ENCODE results near the gene ZNF236. TPM values are rescaled to one million over a fixed set of nuclear protein-coding genes. Genes with fewer than 3 reads are reported as not detected.

The ZNF236 gene
- total RNA-seq, 1 donor from 2014 or later = 13.3 TPM

DNA sequence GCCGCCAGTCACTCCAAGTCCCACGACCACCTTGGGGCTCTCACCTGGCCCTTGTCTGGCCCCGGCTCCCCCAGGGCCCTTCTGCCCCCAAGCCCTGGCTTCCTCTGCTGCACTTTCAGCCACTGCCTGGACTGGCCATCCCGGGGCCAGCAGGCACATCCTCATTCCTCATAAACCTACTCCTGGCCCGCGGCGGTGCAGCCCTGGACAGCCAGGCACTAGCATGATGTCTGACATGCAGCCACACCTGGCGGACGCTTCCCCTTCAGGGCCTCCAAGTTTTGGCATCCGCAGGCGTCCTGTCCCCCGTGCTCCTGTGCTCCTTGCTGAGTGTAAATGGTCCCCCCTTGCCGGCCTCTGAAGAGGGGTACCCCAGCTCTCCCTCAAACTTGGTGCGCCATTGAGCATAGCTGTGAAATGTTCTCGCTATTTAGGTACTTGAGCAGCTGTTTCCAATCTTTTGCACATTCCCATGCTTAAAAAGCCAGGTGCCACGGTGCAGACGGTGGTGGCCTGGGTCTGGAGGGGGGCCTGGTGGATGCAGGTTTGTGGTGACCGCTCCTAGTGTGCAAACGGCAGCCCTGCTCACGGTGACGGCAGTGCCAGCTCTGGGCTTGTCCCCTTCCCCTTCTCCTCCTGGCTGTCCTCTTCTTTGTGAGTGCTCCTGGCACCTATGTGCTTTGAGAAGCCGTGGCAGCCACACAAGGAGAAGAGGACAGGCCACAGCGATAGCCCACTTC, 186.4 kb downstream of the ZNF236 start:
- Mint-ChIP-seq H3K27me3 (ENCODE audit: low read depth, unreplicated experiment) (peaks cover 10% of the 10 kb centered on the region), H3K4me3 (ENCODE audit: unreplicated experiment) (no peak overlapping the region), H3K9me3 (ENCODE audit: unreplicated experiment) (no peaks in the 10 kb centered on the region), H3K4me1 (ENCODE audit: low read depth, unreplicated experiment) (peaks cover 8% of the 10 kb centered on the region), H3K36me3 (ENCODE audit: low read depth, unreplicated experiment) (no peaks in the 10 kb centered on the region), H3K27ac (ENCODE audit: unreplicated experiment) (no peak overlapping the region)
- Histone ChIP-seq H3K4me1 (ENCODE audit: insufficient read depth, low read length) (no peaks in the 10 kb centered on the region), H3K79me2 (ENCODE audit: insufficient read depth, low read length) (no peaks in the 10 kb centered on the region), H3K9ac (ENCODE audit: low read length) (no peak overlapping the region), H3K27me3 (ENCODE audit: insufficient read depth, low read length) (no peaks in the 10 kb centered on the region), H3K4me3 (ENCODE audit: insufficient read depth, low read depth, low read length) (no peak overlapping the region), H4K20me1 (ENCODE audit: insufficient read depth, low read length) (no peaks in the 10 kb centered on the region), H3K36me3 (ENCODE audit: insufficient read depth, low read length) (no peaks in the 10 kb centered on the region), H3K4me2 (ENCODE audit: low read length) (no peak overlapping the region), H3K27ac (ENCODE audit: low read depth, low read length) (no peak overlapping the region), H3K9me3 (ENCODE audit: insufficient read depth, low read depth, low read length) (no peaks in the 10 kb centered on the region), H2AFZ (ENCODE audit: low read depth, low read length) (no peak overlapping the region)
- FAIRE-seq (no peak), DNase-seq (ENCODE audit: low read depth) (no peak)
- TF ChIP-seq, protein P1, sequence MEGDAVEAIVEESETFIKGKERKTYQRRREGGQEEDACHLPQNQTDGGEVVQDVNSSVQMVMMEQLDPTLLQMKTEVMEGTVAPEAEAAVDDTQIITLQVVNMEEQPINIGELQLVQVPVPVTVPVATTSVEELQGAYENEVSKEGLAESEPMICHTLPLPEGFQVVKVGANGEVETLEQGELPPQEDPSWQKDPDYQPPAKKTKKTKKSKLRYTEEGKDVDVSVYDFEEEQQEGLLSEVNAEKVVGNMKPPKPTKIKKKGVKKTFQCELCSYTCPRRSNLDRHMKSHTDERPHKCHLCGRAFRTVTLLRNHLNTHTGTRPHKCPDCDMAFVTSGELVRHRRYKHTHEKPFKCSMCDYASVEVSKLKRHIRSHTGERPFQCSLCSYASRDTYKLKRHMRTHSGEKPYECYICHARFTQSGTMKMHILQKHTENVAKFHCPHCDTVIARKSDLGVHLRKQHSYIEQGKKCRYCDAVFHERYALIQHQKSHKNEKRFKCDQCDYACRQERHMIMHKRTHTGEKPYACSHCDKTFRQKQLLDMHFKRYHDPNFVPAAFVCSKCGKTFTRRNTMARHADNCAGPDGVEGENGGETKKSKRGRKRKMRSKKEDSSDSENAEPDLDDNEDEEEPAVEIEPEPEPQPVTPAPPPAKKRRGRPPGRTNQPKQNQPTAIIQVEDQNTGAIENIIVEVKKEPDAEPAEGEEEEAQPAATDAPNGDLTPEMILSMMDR (IDR thresholded peaks at IDR 0.05; ENCODE audit: insufficient read depth, low read depth, low read length) = no peak
- no peak for TF ChIP-seq EZH2 (IDR thresholded peaks at IDR 0.05; ENCODE audit: insufficient read depth, low read length)

DNA sequence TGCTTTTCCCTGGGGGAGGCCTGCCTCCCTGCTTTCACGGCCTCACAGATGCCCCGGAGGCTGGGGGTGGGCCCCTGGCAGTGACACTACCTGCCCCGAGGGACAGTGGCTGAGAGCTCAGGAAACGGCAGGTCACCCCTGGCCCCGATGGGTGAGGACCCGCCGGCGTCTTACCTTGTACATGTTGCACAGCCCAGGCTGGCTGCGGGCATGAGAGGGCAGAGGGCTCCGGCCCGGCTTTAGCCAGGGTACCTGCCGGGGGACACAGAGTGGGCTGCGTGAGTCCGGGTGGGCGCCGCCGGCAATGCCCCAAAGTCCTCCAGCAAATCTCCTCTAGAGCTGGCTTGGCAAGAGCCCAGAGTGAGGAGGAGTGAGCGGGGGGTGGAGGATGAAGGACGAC, 187.3 kb downstream of the ZNF236 start:
- no peaks in the 10 kb centered on the region for H4K20me1 ChIP-seq (ENCODE audit: insufficient read depth, low read length)
- H3K4me3 ChIP-seq (ENCODE audit: insufficient read depth, low read depth, low read length) = no peak overlapping the region
- H3K27me3 ChIP-seq (ENCODE audit: insufficient read depth, low read length) = no peaks in the 10 kb centered on the region
- Mint-ChIP-seq H3K9me3 (ENCODE audit: unreplicated experiment) (no peaks in the 10 kb centered on the region), H3K27me3 (ENCODE audit: low read depth, unreplicated experiment) (peaks cover 3% of the 10 kb centered on the region), H3K4me1 (ENCODE audit: low read depth, unreplicated experiment) (peaks cover 11% of the 10 kb centered on the region), H3K36me3 (ENCODE audit: low read depth, unreplicated experiment) (no peaks in the 10 kb centered on the region), H3K4me3 (ENCODE audit: unreplicated experiment) (no peak overlapping the region), H3K27ac (ENCODE audit: unreplicated experiment) (no peak overlapping the region)
- H3K79me2 ChIP-seq (ENCODE audit: insufficient read depth, low read length) = no peaks in the 10 kb centered on the region
- H3K27ac ChIP-seq (ENCODE audit: low read depth, low read length) = no peak overlapping the region
- H3K36me3 ChIP-seq (ENCODE audit: insufficient read depth, low read length) = no peaks in the 10 kb centered on the region
- DNase-seq (ENCODE audit: low read depth) = no peak
- H3K9ac ChIP-seq (ENCODE audit: low read length) = no peak overlapping the region
- no peak overlapping the region for H3K4me2 ChIP-seq (ENCODE audit: low read length)
- no peak overlapping the region for H2AFZ ChIP-seq (ENCODE audit: low read depth, low read length)
- H3K9me3 ChIP-seq (ENCODE audit: insufficient read depth, low read depth, low read length) = no peaks in the 10 kb centered on the region
- H3K4me1 ChIP-seq (ENCODE audit: insufficient read depth, low read length) = no peaks in the 10 kb centered on the region
- no peak for TF ChIP-seq EZH2 (IDR thresholded peaks at IDR 0.05; ENCODE audit: insufficient read depth, low read length)
- TF ChIP-seq, protein P1 (IDR thresholded peaks at IDR 0.05; ENCODE audit: insufficient read depth, low read depth, low read length) = no peak
- no peak for FAIRE-seq

DNA sequence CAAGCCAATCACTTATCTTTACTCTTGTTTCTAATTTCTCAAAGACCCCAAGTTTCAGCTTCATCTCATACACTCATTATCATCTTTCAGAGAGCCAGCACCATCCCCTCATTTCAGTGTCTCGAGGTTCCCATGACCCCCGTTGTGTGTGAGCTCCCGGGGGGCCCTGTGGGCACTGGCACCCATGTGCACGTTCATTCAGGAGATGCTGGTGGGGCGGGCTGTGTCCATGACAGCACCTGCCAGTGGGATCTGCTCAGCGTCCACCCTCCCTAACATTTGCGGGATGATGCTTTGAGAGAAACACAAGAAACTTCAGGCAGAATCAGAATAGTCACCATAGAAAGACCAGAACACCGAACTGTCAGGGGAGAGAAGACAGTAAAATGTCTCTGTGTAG, 189.8 kb downstream of the ZNF236 start:
- Histone ChIP-seq H4K20me1 (ENCODE audit: insufficient read depth, low read length) (no peaks in the 10 kb centered on the region), H3K27ac (ENCODE audit: low read depth, low read length) (no peak overlapping the region), H3K79me2 (ENCODE audit: insufficient read depth, low read length) (no peaks in the 10 kb centered on the region), H3K4me2 (ENCODE audit: low read length) (no peak overlapping the region), H3K27me3 (ENCODE audit: insufficient read depth, low read length) (no peaks in the 10 kb centered on the region), H3K9me3 (ENCODE audit: insufficient read depth, low read depth, low read length) (no peaks in the 10 kb centered on the region), H3K9ac (ENCODE audit: low read length) (no peak overlapping the region), H3K4me1 (ENCODE audit: insufficient read depth, low read length) (no peaks in the 10 kb centered on the region), H3K4me3 (ENCODE audit: insufficient read depth, low read depth, low read length) (no peak overlapping the region), H2AFZ (ENCODE audit: low read depth, low read length) (no peak overlapping the region), H3K36me3 (ENCODE audit: insufficient read depth, low read length) (no peaks in the 10 kb centered on the region)
- Mint-ChIP-seq H3K27me3 (ENCODE audit: low read depth, unreplicated experiment) (peaks cover 2% of the 10 kb centered on the region), H3K9me3 (ENCODE audit: unreplicated experiment) (no peaks in the 10 kb centered on the region), H3K27ac (ENCODE audit: unreplicated experiment) (no peak overlapping the region), H3K4me1 (ENCODE audit: low read depth, unreplicated experiment) (peaks cover 11% of the 10 kb centered on the region), H3K4me3 (ENCODE audit: unreplicated experiment) (no peak overlapping the region), H3K36me3 (ENCODE audit: low read depth, unreplicated experiment) (peaks cover 4% of the 10 kb centered on the region)
- DNase-seq (ENCODE audit: low read depth) = no peak
- no peak for FAIRE-seq
- TF ChIP-seq, protein P1 (IDR thresholded peaks at IDR 0.05; ENCODE audit: insufficient read depth, low read depth, low read length) = no peak
- no peak for TF ChIP-seq EZH2 (IDR thresholded peaks at IDR 0.05; ENCODE audit: insufficient read depth, low read length)
